Activated B cell treated with CpG ODN at 0.5 μM for 24 hours (primary cell): ENCODE measurements around the gene NUP153. TPM values are rescaled to one million over a fixed set of nuclear protein-coding genes. Genes with fewer than 3 reads are reported as not detected.

Experiments used
- ATAC-seq: fragments of 200-7000 bp; cut with Tn5 transposase; one replicate; pipeline ENCODE4 v1.10.0; 2021; ENCODE audit warnings: low read depth, mild to moderate bottlenecking, moderate library complexity
- CTCF ChIA-PET: fragments of 350-600 bp; sonication (Branson Sonifier 250); formaldehyde crosslinking; loops from one replicate; lab custom pipeline; 2021; ENCODE audit warnings: antibody characterized with exemption; lab: Charles Lee
- POLR2A ChIA-PET: fragments of 350-600 bp; sonication (Branson Sonifier 250); formaldehyde crosslinking; loops from one replicate; lab custom pipeline; 2021; ENCODE audit warnings: antibody characterized with exemption; lab: Charles Lee
- DNase-seq: peaks from one replicate; pipeline ENCODE4 v3.0.0; 2022
- H3K27ac Mint-ChIP-seq: one replicate; pipeline ENCODE4 v1.8.0; 2020; ENCODE audit warnings: mixed read lengths
- H3K27me3 Mint-ChIP-seq: one replicate; pipeline ENCODE4 v1.8.0; 2021; ENCODE audit warnings: mixed read lengths
- H3K36me3 Mint-ChIP-seq: one replicate; pipeline ENCODE4 v1.8.0; 2021; ENCODE audit warnings: low read depth, mixed read lengths
- H3K4me1 Mint-ChIP-seq: one replicate; pipeline ENCODE4 v1.8.0; 2021; ENCODE audit warnings: mixed read lengths
- H3K4me3 Mint-ChIP-seq: one replicate; pipeline ENCODE4 v1.8.0; 2020; ENCODE audit warnings: mild to moderate bottlenecking, mixed read lengths
- H3K9me3 Mint-ChIP-seq: one replicate; pipeline ENCODE4 v1.8.0; 2020; ENCODE audit warnings: mixed read lengths
- intact Hi-C: fragments of 100-400 bp; cut with micrococcal nuclease; formaldehyde crosslinking; loops from one replicate; pipeline ENCODE4 v1.15.1; 2024
- total RNA-seq: library from RNA; stranded (reverse); gene quantifications from 2 replicates; pipeline ENCODE4 v1.2.3, GENCODE V29; 2022
- TF ChIP-seq, protein P1 (sequence below): fragments of 200-600 bp; IDR thresholded peaks from one replicate; pipeline ENCODE4 v1.8.0; 2022; ENCODE audit warnings: antibody characterized with exemption, mild to moderate bottlenecking

Gene NUP153
- total RNA-seq, 1 donor from 2014 or later, result 63.8 TPM

DNA sequence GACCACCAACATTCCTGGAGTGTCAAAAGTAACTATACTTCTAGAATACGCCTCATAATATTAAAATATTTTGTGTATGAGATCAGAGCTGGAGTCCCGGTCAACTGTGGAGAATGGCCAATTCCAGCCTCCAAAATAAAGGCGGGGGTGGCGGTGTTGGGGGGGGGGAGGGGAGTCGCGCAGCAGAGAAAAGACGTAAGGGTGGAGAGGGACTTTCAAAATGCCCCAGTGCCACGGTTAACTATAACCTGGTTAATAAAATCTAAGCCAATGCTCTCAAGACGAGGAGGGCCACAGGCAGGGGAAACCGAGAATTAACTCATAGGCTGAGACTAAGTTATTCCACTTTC is 1.3 kb downstream of the NUP153 start:
- TF ChIP-seq, protein P1, sequence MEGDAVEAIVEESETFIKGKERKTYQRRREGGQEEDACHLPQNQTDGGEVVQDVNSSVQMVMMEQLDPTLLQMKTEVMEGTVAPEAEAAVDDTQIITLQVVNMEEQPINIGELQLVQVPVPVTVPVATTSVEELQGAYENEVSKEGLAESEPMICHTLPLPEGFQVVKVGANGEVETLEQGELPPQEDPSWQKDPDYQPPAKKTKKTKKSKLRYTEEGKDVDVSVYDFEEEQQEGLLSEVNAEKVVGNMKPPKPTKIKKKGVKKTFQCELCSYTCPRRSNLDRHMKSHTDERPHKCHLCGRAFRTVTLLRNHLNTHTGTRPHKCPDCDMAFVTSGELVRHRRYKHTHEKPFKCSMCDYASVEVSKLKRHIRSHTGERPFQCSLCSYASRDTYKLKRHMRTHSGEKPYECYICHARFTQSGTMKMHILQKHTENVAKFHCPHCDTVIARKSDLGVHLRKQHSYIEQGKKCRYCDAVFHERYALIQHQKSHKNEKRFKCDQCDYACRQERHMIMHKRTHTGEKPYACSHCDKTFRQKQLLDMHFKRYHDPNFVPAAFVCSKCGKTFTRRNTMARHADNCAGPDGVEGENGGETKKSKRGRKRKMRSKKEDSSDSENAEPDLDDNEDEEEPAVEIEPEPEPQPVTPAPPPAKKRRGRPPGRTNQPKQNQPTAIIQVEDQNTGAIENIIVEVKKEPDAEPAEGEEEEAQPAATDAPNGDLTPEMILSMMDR, result no peak
- intact Hi-C loops, result loop anchor here (10.0 kb wide), 5 partner anchors 179 to 1801 kb away; partner anchors contain the start of genes ATXN1 and NHLRC1
- POLR2A ChIA-PET, result interaction anchor here (0.5 to 2.6 kb wide), 6 partner anchors 10 to 658 kb away, joined by 3 to 30 read pairs (median 4); partner anchors contain the start of genes FAM8A1, KDM1B and TPMT

DNA sequence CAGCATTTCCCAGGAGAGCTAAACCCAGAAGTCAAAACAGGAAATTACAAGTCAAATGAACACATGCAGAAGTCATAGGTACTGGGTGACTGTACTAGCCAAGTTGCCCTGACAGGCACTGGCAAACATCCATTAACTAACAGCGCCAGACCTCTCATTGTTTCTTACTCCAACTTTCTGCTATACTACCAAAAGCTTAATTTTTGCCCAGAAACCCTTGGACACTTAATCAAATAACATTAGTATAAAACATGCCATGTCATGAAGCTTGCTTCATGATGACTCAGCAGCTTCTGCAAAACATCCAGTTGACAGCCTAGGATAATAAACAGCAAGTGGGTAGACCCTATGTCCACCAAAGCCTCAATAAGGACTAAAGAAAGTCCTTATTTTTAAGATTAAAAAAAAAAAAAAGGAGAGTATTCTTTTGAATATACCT is 3.5 kb downstream of the NUP153 start:
- peak; percentile 15 for ATAC-seq
- Mint-ChIP-seq H3K4me1 (peaks cover 74% of the 10 kb centered on the region), H3K27ac (peak overlapping the region; percentile 76), H3K9me3 (no peaks in the 10 kb centered on the region), H3K36me3 (peaks cover 16% of the 10 kb centered on the region), H3K27me3 (no peaks in the 10 kb centered on the region), H3K4me3 (peak overlapping the region; percentile 74)
- no peak for DNase-seq
- TF ChIP-seq, protein P1, result no peak
- POLR2A ChIA-PET, result interaction anchor here (0.6 to 1.6 kb wide), 4 partner anchors 8 to 452 kb away, joined by 3 to 6 read pairs (median 3); no protein-coding TSS in a partner anchor
- intact Hi-C loops, result loop anchor here (1.0 to 10.0 kb wide), 8 partner anchors 11 to 1798 kb away; partner anchors contain the start of genes ATXN1 and NHLRC1
- CTCF ChIA-PET, result interaction anchor here (1.1 kb wide), 1 partner anchor 18 kb away, joined by 3 read pairs; no protein-coding TSS in a partner anchor

More for the DNA sequence above, 1.3 kb downstream of the NUP153 start:
- no peak for ATAC-seq
- Mint-ChIP-seq H3K9me3 (no peaks in the 10 kb centered on the region), H3K4me1 (peaks cover 57% of the 10 kb centered on the region), H3K36me3 (peaks cover 18% of the 10 kb centered on the region), H3K27ac (peak overlapping the region; percentile 95), H3K4me3 (peak overlapping the region; percentile 89), H3K27me3 (no peaks in the 10 kb centered on the region)
- CTCF ChIA-PET, result no interaction called here
- DNase-seq, result no peak

DNA sequence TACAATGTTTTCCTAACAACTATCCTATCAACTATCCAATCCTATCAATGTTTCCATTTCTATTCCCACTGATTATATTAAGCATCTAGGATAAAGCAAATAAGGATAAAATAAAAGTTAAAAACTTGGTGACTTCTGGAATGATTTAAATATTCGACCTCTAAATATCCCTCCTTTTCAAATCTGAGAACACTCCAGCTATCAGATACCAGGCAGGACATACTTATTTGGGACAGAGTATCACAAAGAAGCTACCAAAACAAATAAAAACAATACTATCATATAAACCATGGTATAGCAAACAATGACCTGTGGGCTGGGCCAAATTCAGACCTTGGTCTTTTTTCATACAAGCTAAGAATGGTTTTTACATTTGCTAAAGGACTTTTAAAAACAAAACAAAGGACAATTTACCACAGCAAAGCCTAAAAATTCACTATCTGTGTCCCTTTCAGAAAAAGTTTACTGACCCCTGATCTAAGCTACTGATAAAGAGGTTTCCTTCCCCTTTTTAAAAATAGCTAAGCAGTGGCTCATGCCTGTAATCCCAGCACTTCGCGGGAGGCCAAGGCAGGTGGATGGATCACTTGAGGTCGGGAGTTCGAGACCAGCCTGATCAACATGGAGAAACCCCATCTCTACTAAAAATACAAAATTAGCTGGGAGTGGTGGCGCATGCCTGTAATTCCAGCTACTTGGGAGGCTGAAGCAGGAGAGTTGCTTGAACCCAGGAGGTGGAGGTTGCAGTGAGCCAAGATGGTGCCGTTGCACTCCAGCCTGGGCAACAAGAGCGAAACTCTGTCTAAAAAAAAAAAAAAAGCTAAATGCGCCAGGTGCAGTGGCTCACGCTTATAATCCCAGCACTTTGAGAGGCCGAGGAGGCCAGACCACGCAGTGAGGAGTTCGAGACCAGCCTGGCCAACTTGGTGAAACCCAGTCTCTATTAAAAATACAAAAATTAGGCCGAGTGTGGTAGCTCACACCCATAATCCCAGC is 6.0 kb downstream of the NUP153 start:
- intact Hi-C loops, result loop anchor here (5.0 to 10.0 kb wide), 6 partner anchors 117 to 1796 kb away; partner anchors contain the start of genes ATXN1 and NHLRC1
- CTCF ChIA-PET, result interaction anchor here (0.6 to 2.5 kb wide), 6 partner anchors 9 to 807 kb away, joined by 3 to 9 read pairs (median 3); no protein-coding TSS in a partner anchor

DNA sequence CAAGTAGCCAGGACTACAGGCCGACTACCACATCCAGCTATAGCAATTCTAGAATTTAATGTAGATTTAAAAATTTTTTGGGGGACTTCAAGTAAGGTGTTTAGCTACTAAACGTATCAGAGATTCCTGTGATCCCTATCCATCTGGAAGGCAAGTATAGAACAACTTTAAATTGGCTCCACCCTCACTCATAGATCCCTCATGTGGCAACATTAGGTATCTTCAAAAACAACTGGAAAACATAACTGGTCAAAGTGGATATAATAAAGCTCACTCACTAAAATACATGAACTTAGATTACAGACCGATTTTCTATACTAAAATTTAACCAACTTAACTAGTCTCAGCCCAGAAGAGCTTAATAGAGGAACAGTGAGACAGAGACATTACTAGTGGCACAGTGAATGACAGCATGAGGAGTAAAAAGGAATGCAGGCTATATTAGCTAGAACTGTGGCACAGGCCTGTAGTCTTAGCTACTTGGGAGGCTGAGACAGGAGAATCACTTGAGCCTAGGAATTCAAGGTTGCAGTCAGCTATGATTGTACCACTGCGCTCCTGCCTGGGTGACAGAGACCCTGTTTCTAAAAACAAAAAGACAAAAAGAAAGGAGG is 14.7 kb downstream of the NUP153 start:
- ATAC-seq (no peak), DNase-seq (no peak)
- intact Hi-C loops, result loop anchor here (1.0 to 2.0 kb wide), 2 partner anchors 11 to 15 kb away; no protein-coding TSS in a partner anchor
- TF ChIP-seq, protein P1, result no peak
- ChIA-PET POLR2A (interaction anchor here (1.2 kb wide), 1 partner anchor 15 kb away, joined by 5 read pairs; the partner anchor contains the start of gene NUP153), CTCF (interaction anchor here (1.2 kb wide), 2 partner anchors 9 to 15 kb away, joined by 3 read pairs; partner anchors contain the start of gene NUP153)
- no peak overlapping the region for H3K27ac Mint-ChIP-seq
- no peaks in the 10 kb centered on the region for H3K9me3 Mint-ChIP-seq
- no peaks in the 10 kb centered on the region for H3K27me3 Mint-ChIP-seq
- H3K36me3 Mint-ChIP-seq, result peaks cover 16% of the 10 kb centered on the region
- H3K4me1 Mint-ChIP-seq, result peaks cover 51% of the 10 kb centered on the region
- H3K4me3 Mint-ChIP-seq, result no peak overlapping the region

More for the DNA sequence above, 6.0 kb downstream of the NUP153 start:
- TF ChIP-seq, protein P1, result no peak
- H3K4me1 Mint-ChIP-seq, result peaks cover 80% of the 10 kb centered on the region
- peak overlapping the region; percentile 80 for H3K27ac Mint-ChIP-seq
- DNase-seq (no peak), ATAC-seq (no peak)
- POLR2A ChIA-PET, result interaction anchor here (0.6 to 1.6 kb wide), 2 partner anchors 100 to 560 kb away, joined by 4 to 7 read pairs; partner anchors contain the start of gene FAM8A1
- peaks cover 18% of the 10 kb centered on the region for H3K36me3 Mint-ChIP-seq
- H3K27me3 Mint-ChIP-seq, result no peaks in the 10 kb centered on the region
- H3K4me3 Mint-ChIP-seq, result peak overlapping the region; percentile 52
- no peaks in the 10 kb centered on the region for H3K9me3 Mint-ChIP-seq
